ENCODE measurements around the gene RCOR3. TPM values are rescaled to one million over a fixed set of nuclear protein-coding genes. Genes with fewer than 3 reads are reported as not detected.

Gene RCOR3
- total and polyA plus RNA-seq, 2 of the 8 experiments (the other 6 are each of a cell fraction or from before 2014, with no cell fraction given): 21.4 to 36.3 TPM

GRCh38 chr1:211296396-211296795 lies 37.2 kb downstream of the RCOR3 start (continued):
- TF ChIP-seq USF2 (IDR thresholded peaks at IDR 0.05; ENCODE audit: low read length) (no peak), RXRA (IDR thresholded peaks at IDR 0.05; ENCODE audit: insufficient read depth, low read depth, low read length) (no peak)
